Upper lobe of right lung (tissue), 1 donor: ENCODE data around the gene LDLRAD3. TPM values are rescaled to one million over a fixed set of nuclear protein-coding genes. Genes with fewer than 3 reads are reported as not detected.

Experiments
- ATAC-seq: fragments of 200-7000 bp; cut with Tn5 transposase; one replicate; pipeline ENCODE4 v1.9.1; 2020; ENCODE audit warnings: mild to moderate bottlenecking, moderate library complexity
- DNase-seq: peaks from one replicate; pipeline ENCODE4 v3.0.0-alpha.2; 2020
- H3K27ac ChIP-seq: fragments of 200-600 bp; one replicate; pipeline ENCODE4 v1.8.0; 2022
- H3K27me3 ChIP-seq: fragments of 200-600 bp; one replicate; pipeline ENCODE4 v1.8.0; 2022; ENCODE audit warnings: mild to moderate bottlenecking
- H3K36me3 ChIP-seq: fragments of 200-600 bp; one replicate; pipeline ENCODE4 v1.8.0; 2022
- H3K4me1 ChIP-seq: fragments of 200-600 bp; one replicate; pipeline ENCODE4 v1.8.0; 2022
- H3K4me3 ChIP-seq: fragments of 200-600 bp; one replicate; pipeline ENCODE4 v1.8.0; 2022; ENCODE audit warnings: mild to moderate bottlenecking
- H3K9me3 ChIP-seq: fragments of 200-600 bp; one replicate; pipeline ENCODE4 v1.8.0; 2022
- CTCF ChIP-seq: fragments of 200-600 bp; IDR thresholded peaks from one replicate; pipeline ENCODE4 v1.8.0; 2022; ENCODE audit warnings: antibody characterized with exemption
- intact Hi-C: fragments of 100-400 bp; cut with DNase I; formaldehyde crosslinking; loops from one replicate; pipeline ENCODE4 v1.11.0; 2022
- total RNA-seq: library from RNA; stranded (reverse); fragmentation: NEBNext Ultra II Directional; extraction: Animal tissue kit (Norgen Biotek cat#: 25700); gene quantifications from one replicate; pipeline ENCODE4 v1.2.1, GENCODE V29; 2021
- donor health status: DM: no; HTN: yes; CAD: no; lungs with severe emphysema.

LDLRAD3 gene
- total RNA-seq, 1 donor from 2014 or later = 7.9 TPM

- ATAC-seq (no peak), DNase-seq (no peak)
- Histone ChIP-seq H3K36me3 (no peaks in the 10 kb centered on the region), H3K4me3 (no peak overlapping the region), H3K27ac (no peak overlapping the region), H3K4me1 (no peaks in the 10 kb centered on the region), H3K27me3 (no peaks in the 10 kb centered on the region), H3K9me3 (no peaks in the 10 kb centered on the region)
- TF ChIP-seq CTCF = no peak
- intact Hi-C loops = no loop called here
Measured at GRCh38 chr11:36023922-36024321, 80.1 kb downstream of the LDLRAD3 start.

- Histone ChIP-seq H3K4me1 (no peaks in the 10 kb centered on the region), H3K27me3 (no peaks in the 10 kb centered on the region), H3K4me3 (no peak overlapping the region), H3K9me3 (no peaks in the 10 kb centered on the region), H3K36me3 (no peaks in the 10 kb centered on the region), H3K27ac (no peak overlapping the region)
- no peak for ATAC-seq
- intact Hi-C loops = no loop called here
- no peak for DNase-seq
- TF ChIP-seq CTCF = no peak
Measured at GRCh38 chr11:36024716-36025115, 80.9 kb downstream of the LDLRAD3 start.

GRCh38 chr11:36026315-36026968 is 82.6 kb downstream of the LDLRAD3 start:
- Histone ChIP-seq H3K4me3 (no peak overlapping the region), H3K36me3 (no peaks in the 10 kb centered on the region), H3K4me1 (no peaks in the 10 kb centered on the region), H3K27ac (no peak overlapping the region), H3K9me3 (no peaks in the 10 kb centered on the region), H3K27me3 (no peaks in the 10 kb centered on the region)
- DNase-seq = no peak
- intact Hi-C loops = no loop called here
- ATAC-seq = no peak
- TF ChIP-seq CTCF = no peak

DNA sequence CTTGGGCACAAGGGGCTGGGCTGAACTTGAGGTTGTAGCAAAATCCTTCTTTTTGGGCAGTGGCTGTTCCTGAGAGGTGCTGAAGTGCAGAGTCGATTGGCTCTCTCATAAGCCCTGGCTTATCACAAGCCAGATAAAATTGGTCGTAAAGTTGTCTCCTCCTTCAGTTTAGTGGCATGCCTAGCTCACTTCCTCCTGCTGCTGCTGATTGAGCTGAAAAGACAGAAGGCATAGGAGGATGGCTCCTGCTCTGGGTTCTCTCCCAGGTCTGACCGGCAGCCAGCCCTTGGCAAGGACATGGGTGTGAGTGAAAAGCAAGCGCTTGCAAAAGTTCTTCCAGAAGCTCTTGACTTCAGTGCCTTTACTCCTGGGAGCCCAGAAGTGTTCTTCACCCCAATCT is 83.9 kb downstream of the LDLRAD3 start:
- no peaks in the 10 kb centered on the region for H3K9me3 ChIP-seq
- ATAC-seq (no peak), DNase-seq (no peak)
- H3K36me3 ChIP-seq = no peaks in the 10 kb centered on the region
- intact Hi-C loops = no loop called here
- H3K27ac ChIP-seq = no peak overlapping the region
- no peak overlapping the region for H3K4me3 ChIP-seq
- no peaks in the 10 kb centered on the region for H3K27me3 ChIP-seq
- no peaks in the 10 kb centered on the region for H3K4me1 ChIP-seq
- TF ChIP-seq CTCF = no peak

DNA sequence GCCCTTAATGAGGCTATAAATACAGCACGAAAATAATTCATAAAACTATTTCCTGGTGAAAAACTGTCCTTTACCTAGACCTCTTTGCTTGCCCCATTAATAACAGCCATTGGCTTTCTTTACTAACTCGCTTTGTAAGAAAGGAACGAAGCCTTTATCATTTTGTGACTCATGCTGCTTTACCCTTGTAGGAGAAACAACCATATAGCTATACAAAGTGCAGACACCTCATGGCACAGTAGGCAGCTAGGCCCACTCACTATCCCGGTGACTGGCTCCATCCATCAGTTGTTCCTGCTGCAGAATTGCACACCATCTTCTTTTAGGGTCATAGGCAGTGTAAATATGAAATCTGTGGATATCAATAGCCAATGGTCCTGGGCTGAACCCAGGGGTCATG is 85.8 kb downstream of the LDLRAD3 start:
- Histone ChIP-seq H3K4me1 (no peaks in the 10 kb centered on the region), H3K9me3 (no peaks in the 10 kb centered on the region), H3K4me3 (no peak overlapping the region), H3K27me3 (no peaks in the 10 kb centered on the region), H3K36me3 (no peaks in the 10 kb centered on the region), H3K27ac (no peak overlapping the region)
- DNase-seq = no peak
- intact Hi-C loops = no loop called here
- no peak for ATAC-seq
- no peak for TF ChIP-seq CTCF

DNA sequence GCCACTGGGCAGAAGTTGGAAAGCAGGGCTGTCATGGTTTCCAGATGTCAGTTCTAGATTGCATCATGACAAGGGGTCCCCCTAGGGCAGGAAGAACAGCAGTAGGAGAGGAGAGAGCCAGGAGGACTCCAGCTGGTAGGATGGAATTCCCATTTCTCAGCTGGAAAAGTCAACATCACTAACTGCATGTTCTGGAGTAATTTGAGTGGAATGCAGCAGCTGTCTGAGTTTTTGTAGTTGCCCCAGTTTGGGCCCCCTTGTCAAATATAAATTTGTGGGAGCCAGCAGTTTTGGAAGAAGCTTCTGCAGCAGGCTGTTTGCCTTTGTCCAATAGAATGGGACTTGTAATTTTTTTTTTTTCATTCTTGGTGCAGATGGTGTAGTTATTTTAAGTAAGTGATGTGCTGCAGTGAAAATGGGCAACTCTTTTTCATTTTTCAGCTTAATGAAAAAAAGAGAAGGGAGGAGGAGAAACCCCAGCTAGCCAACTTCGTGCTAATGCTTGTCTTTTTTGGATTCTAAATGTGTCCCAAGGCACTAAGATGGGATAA is 86.9 kb downstream of the LDLRAD3 start:
- ATAC-seq (peak; percentile 45), DNase-seq (no peak)
- no peak for TF ChIP-seq CTCF
- intact Hi-C loops = no loop called here
- no peaks in the 10 kb centered on the region for H3K9me3 ChIP-seq
- H3K4me3 ChIP-seq = no peak overlapping the region
- no peaks in the 10 kb centered on the region for H3K27me3 ChIP-seq
- no peaks in the 10 kb centered on the region for H3K4me1 ChIP-seq
- no peak overlapping the region for H3K27ac ChIP-seq
- no peaks in the 10 kb centered on the region for H3K36me3 ChIP-seq
